NCI-H128 (cell line): ENCODE measurements around the gene C16orf95.

Experiments
- DNase-seq: peaks from one replicate; lab custom pipeline; 2025; ENCODE audit not compliant: unreplicated experiment; lab: John Stamatoyannopoulos, UW

C16orf95 gene

GRCh38 chr16:87254734-87255133 lies 62.5 kb downstream of the C16orf95 start:
- no peak for DNase-seq

- no peak for DNase-seq
Measured at GRCh38 chr16:87254296-87254695, 62.9 kb downstream of the C16orf95 start.

GRCh38 chr16:87253536-87253935 lies 63.7 kb downstream of the C16orf95 start:
- no peak for DNase-seq
